GM19240 (cell line): Measurements from ENCODE around the gene EFTUD2.
"Not testable (repeated sequence)": the region's sequence is repeated elsewhere in the genome, so short reads cannot be mapped to it uniquely, and the experiment has no call there.

Experiments
- DNase-seq: peaks from one replicate; pipeline ENCODE4 v3.0.0; 2011; ENCODE audit warnings: low spot score; ENCODE audit not compliant: insufficient read length

Gene EFTUD2

DNA sequence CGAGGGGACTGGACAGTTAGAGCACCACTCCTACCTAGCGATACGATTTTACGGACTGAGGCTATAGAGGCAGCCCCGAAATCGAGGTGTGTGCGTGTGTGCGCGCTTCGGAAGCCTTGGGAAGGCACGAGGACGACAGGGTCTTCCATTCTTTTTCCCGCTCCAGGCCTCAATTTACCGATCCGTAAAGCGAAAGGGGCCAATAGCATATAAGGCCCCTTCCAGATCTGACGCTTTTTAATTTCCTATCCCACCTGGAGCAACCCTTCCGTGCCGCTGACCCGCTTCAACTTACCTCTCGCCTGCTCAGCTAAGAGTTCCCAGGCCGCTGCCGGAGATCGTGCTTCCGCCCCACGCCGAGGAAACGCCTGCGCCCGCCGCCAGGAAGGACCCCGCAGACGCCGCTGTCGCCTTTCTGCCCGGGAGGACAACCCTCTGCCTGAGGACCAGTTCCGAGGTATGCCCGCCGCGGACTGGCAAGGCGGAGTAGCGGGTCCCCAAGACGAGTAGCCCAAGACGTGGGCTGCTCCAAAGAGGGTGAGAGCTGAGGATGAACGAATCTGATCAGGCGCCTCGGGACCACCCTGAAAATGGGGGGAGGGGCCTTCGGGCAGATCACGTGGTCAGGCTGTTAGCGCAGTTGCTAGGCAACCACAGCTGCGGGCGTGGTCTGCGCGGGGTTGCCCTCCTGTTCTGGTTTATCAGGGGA is at the start of gene EFTUD2:
Gene EFTUD2 (minus strand): TSS at position 372 of the 709 bp plus-strand sequence. CDS start 4,924 bp downstream, outside the sequence.
- DNase-seq: peak; percentile 88

DNA sequence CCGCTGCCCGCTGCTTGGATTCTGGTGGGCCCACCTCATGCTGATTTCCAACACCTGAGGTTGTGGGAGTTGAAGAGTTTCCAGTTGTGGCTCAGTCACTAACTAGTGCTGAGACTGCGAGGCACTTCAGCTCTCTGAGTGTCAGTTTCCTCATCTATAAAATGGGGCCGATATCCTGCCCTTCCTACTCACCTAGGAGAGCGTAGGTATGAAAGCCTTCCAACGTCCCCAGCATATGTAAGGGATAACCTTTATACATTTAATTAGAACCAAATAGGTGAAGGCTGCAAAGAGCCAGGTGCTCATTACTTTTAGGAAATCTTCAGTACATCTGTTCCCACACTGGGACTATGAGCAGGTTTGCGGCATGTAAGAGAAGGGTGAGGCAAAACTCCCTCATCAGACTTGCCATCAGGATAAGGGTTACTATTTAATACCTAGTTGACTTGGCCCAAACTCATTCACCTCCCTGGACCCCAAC is 49.1 kb upstream of the EFTUD2 start:
- DNase-seq: no peak

DNA sequence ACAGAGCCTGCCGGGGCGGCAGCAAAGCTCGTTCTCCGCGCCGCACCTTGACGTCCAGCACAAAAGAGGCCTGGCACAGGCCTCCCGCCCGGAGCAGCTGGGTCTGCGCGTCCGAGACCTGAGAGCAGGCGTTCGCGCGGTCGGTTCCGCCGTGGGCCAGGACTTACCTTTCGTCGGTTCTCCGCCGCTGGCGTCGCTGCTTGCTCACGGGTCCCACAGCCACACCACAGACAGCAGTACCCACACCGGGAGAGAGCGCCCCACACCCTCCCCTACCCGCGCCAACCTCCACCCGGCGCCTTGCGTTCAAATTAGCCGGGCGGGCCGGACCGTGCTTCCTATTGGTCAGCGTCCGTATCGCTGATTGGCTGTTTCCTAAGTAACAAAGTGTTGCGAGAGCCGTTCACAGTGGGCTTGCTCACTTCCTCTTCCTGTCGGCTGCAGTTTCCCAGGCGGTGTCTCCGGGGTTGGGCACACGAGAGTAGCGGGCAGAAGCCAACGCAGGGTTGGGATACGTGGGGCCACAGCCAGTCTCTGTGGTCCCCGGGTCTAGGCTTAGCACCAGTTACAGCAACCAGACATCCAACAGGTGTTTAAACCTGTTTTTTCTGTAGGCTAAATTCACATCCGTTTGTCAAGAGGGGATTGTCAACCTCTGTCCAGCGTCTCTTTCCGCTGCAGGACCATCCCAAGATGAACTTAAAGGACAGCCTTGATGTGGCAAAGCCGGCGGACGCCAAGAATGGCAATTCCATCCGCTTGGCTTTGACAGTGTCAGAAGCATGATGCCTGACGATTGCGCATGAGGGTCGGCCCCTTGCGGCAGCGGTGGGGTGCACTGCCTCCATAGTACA is 48.4 kb upstream of the EFTUD2 start, which contains the start of gene KIF18B:
Gene KIF18B (minus strand): TSS at position 313 of the 854 bp plus-strand sequence. CDS start 11,429 bp downstream, outside the sequence.
- DNase-seq: peak; percentile 97

DNA sequence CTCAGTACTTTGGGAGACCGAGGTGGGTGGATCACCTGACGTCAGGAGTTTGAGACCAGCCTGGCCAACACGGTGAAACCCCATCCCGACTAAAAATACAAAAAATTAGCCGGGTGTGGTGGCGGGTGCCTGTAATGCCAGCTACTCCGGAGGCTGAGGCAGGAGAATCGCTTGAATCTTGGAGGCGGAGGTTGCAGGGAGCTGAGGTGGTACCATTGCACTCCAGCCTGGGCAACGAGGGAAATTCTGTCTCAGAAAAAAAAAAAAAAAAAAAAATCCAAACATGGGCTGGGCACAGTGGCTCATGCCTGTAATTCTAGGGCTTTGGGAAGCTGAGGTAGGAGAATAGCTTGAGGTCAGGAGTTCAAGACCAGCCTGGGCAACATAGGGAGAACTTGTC is 46.4 kb upstream of the EFTUD2 start:
- not testable (repeated sequence) for DNase-seq

DNA sequence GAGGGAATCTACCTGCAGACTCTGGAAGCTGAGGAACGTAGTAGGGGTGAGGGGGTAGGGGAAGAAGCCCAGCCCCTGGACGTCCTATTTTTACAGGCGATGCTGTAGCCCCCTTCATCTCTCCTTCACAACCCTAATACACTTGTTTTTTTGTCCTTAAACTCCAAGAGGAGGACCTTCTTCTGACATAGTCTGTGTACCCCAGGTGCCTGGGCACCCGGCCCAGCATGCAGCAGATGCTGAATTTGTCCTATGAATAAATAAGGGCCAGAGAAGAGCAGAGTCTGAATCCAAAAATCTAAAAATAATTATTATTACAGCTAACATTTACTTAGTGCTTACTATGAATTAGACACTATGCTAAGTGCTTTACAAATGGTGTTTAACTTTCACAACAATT is 43.2 kb upstream of the EFTUD2 start:
- DNase-seq: no peak

DNA sequence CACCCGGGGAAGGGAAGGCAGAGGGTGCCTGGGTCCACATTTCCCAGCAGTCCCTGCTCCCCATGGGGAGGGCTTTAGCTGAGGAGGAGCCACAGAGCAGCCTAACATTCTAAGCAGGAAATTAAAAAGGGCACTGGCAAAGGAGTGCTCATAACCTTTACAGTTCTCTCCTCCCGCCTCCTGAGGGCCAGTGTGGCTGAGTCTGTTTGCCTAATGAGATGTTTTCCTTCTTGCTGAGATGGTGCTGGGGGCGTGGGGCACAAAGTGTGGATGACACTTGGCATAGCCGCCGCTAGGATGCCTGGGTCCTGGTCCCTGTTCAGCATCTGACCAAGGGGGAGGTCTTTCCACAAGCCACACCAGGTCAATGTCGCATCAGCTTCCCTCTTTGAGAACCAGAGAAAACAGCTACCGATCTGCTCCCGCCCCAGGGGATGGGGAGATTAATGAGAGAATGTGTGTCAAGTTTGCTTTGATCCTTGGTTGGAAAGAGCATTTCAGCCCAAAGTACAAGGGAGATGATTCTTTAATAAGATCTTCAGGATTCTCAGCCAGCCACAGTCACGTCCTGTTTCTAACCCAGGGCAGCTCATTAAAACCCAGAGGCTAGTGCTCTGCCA is 42.6 kb upstream of the EFTUD2 start:
- DNase-seq: no peak

DNA sequence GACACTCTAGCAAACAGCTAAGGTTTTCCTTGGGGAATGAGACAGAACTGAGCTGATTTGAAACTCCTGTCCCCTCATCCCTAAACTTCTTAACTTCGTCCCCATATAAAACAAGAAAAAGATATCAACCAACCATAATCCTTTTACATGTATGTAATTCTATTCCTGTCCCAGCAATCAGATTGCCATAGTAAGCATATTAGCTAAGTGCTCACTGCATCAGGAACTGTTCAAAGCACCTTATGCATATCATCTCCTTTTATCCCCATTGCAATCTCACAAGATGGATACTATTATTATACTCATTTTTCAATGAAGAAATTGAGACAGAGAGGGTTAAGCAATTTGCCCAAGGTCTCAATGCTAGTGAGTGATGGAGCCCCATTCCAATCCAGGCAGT is 41.5 kb upstream of the EFTUD2 start:
- DNase-seq: no peak

DNA sequence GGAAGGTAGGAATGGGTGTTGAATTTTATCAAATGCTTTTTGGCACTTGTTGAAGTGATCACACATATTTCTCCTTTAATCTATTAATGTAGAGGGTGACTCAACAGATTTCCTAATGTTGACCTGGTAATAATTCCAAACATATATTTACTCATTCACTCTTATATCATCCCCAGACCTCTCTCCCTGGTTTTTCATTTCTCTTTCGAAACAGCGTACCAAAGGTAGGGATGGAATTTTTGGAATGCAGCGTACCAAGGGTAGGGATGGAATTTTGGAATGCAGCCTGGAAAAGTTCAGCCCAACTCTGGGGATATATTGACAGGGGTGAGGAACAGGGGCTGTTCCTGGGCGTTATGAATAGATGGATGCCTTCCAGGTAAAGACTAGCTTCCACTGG is 41.1 kb upstream of the EFTUD2 start:
- DNase-seq: no peak

DNA sequence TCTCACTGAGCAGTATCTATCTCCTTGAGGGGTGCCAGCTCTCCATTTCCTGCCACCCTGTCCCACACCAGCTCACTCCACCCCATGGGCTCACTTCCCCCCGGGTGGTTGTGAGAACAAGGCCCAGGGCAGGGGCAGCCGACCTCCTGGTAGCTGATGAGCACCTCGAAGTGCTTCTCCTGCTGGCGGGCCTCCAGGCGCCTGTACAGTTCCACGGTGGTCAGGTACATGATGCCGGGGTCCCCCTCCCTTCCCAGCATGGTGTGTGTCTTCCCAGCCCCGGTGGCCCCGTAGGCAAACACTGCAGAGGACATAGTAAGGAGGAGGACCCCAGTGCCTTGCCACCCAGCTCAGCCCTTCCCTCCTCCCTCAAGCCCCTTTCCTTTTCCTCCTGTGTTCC is 35.9 kb upstream of the EFTUD2 start:
- no peak for DNase-seq

DNA sequence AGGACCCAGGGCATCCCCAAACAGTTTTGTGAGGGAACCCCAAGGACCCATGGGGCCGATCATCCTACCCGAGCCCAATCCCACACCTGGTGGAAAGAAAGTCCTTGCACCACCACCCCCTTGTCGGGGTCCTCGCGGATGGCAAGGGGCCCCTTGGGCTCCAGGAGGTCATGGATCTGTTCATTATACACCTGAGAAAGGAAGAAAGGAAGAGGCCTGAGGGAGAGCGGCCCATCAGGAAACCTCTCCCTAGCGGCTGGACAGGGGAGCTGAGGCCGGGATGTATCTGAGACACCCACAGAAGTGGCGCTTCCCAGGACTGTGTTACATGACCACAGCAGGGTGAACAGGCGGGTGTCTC is 35.5 kb upstream of the EFTUD2 start:
- DNase-seq: no peak

DNA sequence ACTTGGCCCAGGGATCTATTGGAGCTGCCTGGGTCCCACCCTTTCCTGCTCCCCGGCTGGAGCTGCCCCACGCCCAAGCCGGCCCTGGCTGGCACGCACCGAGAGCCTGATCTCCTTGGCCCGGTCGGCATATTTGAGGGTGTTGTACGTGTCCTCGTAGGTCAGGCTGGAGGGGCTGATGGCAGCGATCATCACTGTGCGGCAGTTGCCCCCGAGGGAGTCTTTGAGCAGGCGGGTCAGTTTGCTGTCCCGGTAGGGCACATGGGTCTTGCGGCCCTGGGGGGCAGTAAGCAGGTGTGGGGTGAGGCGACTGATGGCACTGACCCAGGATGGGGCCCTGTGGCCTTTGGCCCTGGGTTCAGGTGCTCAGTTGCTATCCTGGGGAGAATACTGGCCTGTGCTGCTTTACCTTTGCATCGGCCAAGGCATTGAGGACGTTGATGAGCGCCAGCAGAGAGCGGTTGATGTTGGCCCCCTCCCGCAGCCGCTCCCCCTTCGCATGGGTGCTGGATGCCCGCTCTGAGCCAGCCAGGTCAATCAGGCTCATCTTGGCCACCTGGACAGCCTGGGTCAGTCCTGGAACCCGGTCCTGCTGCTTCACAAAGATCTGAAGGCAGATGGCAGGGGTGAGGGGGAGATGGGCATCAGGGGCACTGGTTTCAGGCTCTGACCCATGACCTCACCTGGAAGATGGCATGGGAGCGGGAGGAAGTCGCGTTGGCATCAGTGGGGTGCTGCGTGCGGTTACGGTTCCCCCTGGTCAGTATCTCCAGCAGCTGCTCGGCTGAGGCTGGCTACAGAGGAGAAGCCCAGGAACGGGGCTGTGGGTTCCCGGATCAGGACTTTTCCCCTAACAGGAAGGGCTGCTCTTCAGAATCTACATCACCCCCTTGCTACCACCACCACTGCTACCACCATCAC is 34.8 kb upstream of the EFTUD2 start:
- no peak for DNase-seq

DNA sequence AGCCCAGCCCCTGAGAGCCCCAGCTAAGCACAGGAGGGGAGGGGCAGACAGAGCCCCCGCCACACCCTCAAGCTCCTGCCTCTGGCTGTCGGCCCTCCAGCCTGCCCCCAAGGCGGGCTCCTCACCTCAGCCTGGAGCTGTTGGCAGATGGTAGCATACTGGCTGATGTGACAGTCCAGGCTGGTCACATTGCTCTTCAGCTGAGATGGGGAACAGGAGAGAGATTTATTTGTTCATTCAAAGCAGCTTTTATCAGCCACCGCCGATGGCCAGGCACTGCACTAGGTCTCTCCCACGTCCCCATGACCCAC is 33.5 kb upstream of the EFTUD2 start:
- DNase-seq: no peak

DNA sequence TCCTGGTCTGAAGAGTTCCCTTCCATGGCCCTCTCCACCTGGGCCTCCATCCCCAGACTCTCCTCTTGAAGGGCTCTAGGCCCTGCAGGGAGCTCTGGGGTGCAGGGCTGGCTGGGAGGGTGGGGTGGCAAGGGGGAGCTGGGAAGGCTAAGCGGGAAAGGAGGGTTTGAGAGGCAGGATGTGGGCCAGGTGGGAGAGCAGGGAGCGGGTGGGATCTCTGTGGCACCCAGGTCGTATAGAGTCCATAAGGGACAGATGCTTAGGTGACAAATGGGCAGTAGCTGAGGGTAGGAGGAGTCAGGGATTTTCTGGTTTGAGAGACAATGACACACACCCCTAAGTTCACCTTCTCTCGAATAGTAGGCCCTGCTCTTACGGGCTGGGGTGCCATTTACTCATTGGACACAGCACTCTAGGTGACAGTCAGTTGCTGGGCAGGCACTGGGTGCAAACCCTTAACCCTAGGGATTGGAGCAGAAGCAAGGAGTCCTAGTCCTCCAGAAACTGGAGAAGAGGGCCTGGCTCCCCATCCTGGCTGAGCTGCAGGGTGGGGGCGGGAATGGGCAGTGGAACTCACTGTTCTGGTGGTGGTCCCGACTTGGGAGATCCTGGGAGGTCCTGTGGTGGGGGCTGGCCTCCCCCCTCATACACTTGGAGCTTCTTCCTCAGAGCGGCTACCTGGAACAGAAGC is 33.0 kb upstream of the EFTUD2 start:
- no peak for DNase-seq

DNA sequence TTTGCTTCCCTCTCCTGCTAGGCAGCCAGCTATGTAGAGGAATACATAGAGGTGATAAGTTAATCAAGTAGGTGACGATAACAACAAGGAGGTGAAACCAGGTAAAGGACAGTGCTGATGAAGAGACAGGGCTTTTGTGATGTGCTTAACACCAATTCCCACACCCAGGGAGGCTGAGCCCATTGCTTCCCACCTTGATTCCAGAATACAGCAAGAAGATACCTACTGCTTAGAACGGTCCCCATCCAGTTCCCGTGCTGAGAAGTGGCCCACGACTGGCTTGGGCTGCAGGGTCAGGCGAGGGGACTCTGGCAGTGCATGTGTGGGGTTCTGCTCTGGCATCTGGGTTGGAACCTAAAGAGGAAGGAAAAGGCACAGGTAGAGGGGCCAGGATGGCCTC is 32.1 kb upstream of the EFTUD2 start:
- DNase-seq: no peak

DNA sequence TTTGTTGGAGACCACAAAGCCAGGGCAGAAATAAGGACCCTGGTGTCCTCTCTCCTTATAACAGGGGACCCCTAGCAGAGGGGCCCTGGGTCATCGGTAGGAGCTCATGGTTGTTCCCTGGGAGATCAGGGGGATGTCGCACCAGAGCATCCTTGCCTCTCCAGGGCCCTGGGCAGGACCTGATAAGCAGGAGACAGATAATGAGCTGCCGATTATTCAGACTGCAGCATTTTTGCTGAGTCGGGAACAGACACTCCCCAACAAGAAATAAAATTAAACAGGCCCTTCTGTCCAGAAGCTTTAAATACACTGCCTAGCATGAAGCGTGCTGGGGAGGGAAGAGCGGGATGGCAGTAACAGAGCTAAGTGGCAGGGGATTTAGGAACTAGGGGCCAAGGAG is 31.4 kb upstream of the EFTUD2 start:
- no peak for DNase-seq

DNA sequence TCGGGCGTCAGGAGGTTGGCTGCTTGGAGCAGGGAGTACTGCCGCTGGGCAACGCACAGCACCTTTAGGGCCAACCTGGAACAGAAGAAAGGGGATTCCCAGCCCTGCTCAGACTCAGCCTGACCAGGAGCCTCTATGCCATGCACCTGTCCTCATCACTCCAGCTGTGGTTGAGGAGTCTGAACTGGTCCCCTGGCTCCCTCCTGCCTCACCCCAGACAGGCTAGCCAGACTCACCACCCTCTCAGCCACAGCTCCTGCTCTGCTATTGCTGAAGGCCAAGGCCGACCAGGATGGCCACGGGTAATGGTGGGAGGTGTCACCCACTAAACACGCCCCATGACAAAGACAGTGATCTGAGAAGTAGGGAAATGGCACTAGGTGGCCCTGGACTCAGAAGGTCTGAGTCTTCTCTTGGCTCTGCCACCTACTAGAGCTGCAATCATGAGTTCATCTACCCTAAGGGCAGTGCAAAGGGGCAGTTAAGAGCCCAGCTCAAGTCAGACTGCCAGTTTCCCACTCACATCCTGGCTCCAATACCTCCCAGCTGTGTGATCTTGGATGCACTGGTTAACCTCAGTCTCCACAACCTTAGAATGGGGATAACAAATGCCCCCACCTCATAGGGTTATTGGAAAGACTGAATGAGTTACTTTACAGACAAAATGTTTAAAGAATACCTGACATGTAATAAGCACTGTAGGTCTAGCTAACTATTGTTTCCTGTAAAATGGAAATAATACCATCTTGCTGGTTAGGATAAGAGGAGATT is 29.9 kb upstream of the EFTUD2 start:
- no peak for DNase-seq

DNA sequence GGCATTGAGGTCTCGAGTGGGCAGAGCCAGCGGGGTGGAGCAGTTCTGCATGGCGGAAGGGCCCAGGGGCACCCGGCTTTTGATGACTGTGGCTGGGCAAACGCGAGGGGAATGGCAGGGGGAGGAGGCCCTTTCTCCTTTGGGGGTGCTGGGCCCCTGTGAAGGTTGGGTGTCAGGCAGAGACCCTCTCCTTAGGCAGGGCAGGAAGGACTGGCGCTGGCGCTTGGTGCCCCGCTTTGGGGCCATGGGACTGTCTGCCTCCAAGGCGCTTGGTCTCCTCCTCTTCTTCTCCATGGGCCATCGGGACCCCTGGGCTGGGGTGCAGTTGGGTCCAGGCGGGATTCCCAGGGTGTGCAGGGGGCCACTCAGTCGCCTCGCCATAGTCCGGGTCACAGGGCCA is 28.9 kb upstream of the EFTUD2 start:
- DNase-seq: no peak

DNA sequence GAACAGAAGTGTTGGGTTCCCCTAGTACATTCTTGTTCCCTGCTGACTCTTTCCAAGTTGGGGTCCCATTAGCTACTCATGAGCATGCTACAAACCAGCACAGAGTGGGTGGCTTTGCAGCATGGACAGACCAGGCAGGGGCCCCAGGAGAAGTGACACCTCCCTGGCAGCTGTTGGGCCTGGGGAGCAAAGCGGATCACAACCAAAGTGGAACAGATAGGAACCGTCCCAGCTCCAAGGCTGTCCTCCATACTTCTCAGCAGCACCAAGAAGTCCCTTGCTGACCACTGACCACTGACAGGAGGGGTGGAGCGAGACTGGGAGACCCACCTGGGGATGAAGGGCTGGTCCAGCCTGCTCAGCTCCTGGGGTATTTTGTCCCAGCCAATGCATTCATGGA is 28.5 kb upstream of the EFTUD2 start:
- DNase-seq: no peak

DNA sequence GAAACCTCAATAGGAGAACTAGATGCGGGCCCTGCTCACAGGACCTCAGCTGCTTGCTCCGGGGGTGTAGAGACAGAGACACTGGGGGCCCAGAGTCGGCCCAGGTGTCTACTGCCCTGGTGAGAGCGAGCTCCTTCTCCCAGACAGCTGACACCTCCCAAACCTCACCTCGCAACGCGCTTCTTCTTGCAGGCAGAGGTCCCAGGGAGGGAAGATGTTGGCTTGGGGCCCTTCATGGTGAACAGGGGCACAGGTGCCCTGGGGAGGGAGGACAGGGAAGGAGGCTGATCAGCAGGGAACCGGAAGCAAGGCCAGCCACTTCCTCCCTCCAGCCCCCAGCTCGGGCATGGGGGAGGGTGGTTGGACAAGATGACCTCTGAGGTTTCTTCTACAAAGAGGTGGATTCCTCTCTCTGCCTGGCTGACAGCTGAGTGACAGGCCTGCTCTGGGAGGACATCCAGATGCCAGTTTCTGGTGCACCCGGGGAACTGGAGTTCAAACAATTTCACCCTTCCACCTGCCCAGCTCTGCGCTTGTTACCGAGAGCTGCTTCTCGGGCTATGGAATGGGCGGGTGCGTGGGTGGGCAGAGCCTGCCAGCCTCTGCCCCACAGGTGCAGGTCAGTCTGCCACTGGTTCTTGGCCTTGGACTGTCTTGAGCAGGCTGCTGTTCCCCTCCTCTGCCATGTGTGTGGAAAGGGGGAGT is 27.7 kb upstream of the EFTUD2 start:
- no peak for DNase-seq
